Choroid plexus epithelial cell (primary cell): ENCODE data around the gene PHLDB2.
A peak's percentile ranks its signal among the peaks of the same experiment; 100 is the strongest.

ENCODE experiments used
- DNase-seq: peaks from one replicate; pipeline ENCODE4 v3.0.0-alpha.2; 2010; ENCODE audit warnings: low read depth
- H3K4me3 ChIP-seq: 2 replicates; pipeline ENCODE4 v1.5.1; 2011; ENCODE audit warnings: low read depth, mild to moderate bottlenecking, control low read depth, low read length, moderate library complexity
- CTCF ChIP-seq: conservative IDR thresholded peaks from 2 replicates; pipeline ENCODE4 v1.5.1; 2011; ENCODE audit warnings: low read depth, mild to moderate bottlenecking, control low read depth, inconsistent platforms, low read length, moderate library complexity

PHLDB2 gene

DNA sequence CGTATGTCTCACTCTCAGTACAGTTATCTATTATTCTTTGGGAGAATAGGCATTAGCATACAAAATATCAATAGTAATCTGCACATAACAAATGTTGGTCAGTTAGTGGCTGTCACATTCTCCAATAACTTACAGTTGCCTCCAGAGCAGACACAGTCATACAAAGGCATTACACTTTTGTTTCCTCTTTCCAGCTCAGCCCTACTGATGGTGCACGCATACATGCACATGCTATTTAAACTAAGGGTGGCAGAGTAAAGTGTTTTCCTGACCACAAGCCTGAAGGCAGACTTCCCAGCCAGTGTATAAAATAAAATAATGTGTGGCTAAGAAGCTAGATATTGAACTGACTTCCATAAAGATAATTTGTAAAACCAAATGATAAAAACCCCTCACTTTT is 47.6 kb downstream of the PHLDB2 start:
- no peak overlapping the region for H3K4me3 ChIP-seq
- no peak for TF ChIP-seq CTCF
- peak; percentile 24 for DNase-seq

- no peak for DNase-seq
- TF ChIP-seq CTCF: no peak
These were observed 48.1 kb downstream of the PHLDB2 start for GRCh38 chr3:111907151-111907550.

DNA sequence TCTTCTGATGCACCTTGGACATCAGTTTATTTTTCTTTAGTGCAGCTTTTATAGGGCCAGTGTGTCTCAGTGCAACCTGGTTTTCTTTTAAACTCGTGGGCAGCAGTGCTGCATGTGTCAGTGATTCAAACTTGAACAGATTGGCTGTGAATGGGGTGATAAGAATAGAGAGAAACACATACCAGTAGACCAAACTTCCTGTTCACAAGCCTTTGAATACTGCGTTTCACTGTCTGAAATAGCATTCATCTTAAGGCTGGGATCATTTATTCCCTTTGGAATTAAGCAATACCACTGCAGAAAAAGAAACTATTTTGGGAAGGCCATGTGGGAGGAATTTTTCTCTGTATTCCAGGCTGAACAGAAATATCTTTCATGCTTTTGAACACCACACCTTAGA is 51.7 kb downstream of the PHLDB2 start:
- H3K4me3 ChIP-seq: no peak overlapping the region
- DNase-seq: peak; percentile 85
- no peak for TF ChIP-seq CTCF

More at GRCh38 chr3:111907151-111907550, 48.1 kb downstream of the PHLDB2 start:
- no peak overlapping the region for H3K4me3 ChIP-seq

DNA sequence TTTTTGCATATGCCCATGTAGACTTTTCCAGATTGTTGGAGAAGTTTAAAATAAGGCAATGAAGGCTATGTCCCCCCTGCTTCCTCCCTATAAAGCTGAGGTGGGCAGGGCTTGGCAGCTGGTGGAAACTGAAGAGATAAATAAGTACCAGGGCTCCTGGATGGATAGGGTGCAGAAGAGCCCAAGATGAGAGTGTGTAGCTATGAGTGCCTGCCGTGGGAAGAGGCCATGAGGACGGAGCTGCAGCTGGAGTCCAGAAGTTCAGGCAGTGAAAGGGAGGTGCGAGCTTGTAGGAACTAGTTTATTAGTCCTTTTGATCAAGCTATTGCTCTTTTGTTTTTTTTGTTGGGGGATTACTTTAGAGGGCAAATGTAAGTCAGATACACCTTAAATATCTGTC is 52.4 kb downstream of the PHLDB2 start:
- no peak for TF ChIP-seq CTCF
- H3K4me3 ChIP-seq: no peak overlapping the region
- DNase-seq: no peak

- no peak for TF ChIP-seq CTCF
- no peak for DNase-seq
- H3K4me3 ChIP-seq: no peak overlapping the region
These were observed 54.2 kb downstream of the PHLDB2 start for GRCh38 chr3:111913163-111913763.

- peak; percentile 71 for DNase-seq
- TF ChIP-seq CTCF: no peak
- H3K4me3 ChIP-seq: no peak overlapping the region
These were observed 56.8 kb downstream of the PHLDB2 start for GRCh38 chr3:111915905-111916304.

DNA sequence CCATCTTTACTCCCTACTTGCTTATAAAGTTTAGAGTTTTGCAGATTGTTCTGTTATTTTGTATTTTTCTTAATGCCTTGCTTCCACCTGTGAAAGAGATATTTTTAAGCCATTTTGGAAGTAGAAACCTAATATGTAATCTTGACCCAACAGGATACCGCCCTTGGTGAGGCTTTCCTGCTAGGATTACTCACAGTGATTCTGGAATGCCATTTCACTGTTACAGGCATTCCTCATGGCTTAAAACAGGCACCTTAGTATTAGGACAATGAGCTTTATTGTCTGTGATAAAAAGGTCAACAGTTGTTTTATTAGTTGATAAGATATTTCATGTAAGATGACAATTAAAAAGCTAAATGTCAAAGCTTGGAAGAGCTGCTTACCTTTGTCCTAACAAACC is 58.2 kb downstream of the PHLDB2 start:
- no peak for TF ChIP-seq CTCF
- DNase-seq: peak; percentile 45

More for the DNA sequence above, 58.2 kb downstream of the PHLDB2 start:
- H3K4me3 ChIP-seq: no peak overlapping the region
